Epithelial cell of proximal tubule (primary cell): ENCODE measurements around the gene MARF1. TPM values are rescaled to one million over a fixed set of nuclear protein-coding genes. Genes with fewer than 3 reads are reported as not detected.

Source experiments
- DNase-seq: peaks from one replicate; pipeline ENCODE4 v3.0.0-alpha.2; 2011; ENCODE audit warnings: low read depth
- H3K4me3 ChIP-seq: 2 replicates; pipeline ENCODE4 v1.5.1; 2011; ENCODE audit warnings: low read depth, mild to moderate bottlenecking, low read length
- CTCF ChIP-seq: conservative IDR thresholded peaks from 2 replicates; pipeline ENCODE4 v1.5.1; 2012; ENCODE audit warnings: low read depth, mild to moderate bottlenecking, low read length
- total RNA-seq: library from RNA; depleted of rRNA; stranded (reverse); fragments of >200 nt; gene quantifications from 2 replicates; pipeline ENCODE4 v1.2.3, GENCODE V29; 2015

The MARF1 gene
- total RNA-seq, 1 donor from 2014 or later: 9.5 TPM

GRCh38 chr16:15636392-15636873 is 6.5 kb downstream of the MARF1 start:
- DNase-seq: no peak
- TF ChIP-seq CTCF: no peak
- H3K4me3 ChIP-seq: no peak overlapping the region

GRCh38 chr16:15635926-15636325 is 7.0 kb downstream of the MARF1 start:
- TF ChIP-seq CTCF: no peak
- no peak overlapping the region for H3K4me3 ChIP-seq
- no peak for DNase-seq

GRCh38 chr16:15631730-15632409 is 11.1 kb downstream of the MARF1 start:
- no peak for DNase-seq
- no peak for TF ChIP-seq CTCF
- H3K4me3 ChIP-seq: no peak overlapping the region

GRCh38 chr16:15621889-15622288 is 21.1 kb downstream of the MARF1 start:
- DNase-seq: no peak
- no peak overlapping the region for H3K4me3 ChIP-seq
- TF ChIP-seq CTCF: no peak

GRCh38 chr16:15621456-15621855 is 21.5 kb downstream of the MARF1 start:
- no peak overlapping the region for H3K4me3 ChIP-seq
- DNase-seq: no peak
- TF ChIP-seq CTCF: no peak

GRCh38 chr16:15620611-15621195 is 22.3 kb downstream of the MARF1 start:
- H3K4me3 ChIP-seq: no peak overlapping the region
- no peak for DNase-seq
- TF ChIP-seq CTCF: no peak

GRCh38 chr16:15618392-15618791 is 24.6 kb downstream of the MARF1 start:
- DNase-seq: no peak
- TF ChIP-seq CTCF: no peak
- H3K4me3 ChIP-seq: no peak overlapping the region
